GM12878 (cell line): Measurements from ENCODE around the gene ZNF552. TPM values are rescaled to one million over a fixed set of nuclear protein-coding genes. Genes with fewer than 3 reads are reported as not detected.

Experiments
- BMI1 ChIP-seq: fragments of 450-650 bp; IDR thresholded peaks from 2 replicates; pipeline ENCODE4 v1.6.1; 2016; ENCODE audit warnings: mild to moderate bottlenecking, moderate library complexity, borderline replicate concordance
- CBX3 ChIP-seq: fragments of 200-600 bp; sonication (generic); IDR thresholded peaks from 2 replicates; pipeline ENCODE4 v1.6.1; 2016; ENCODE audit warnings: low read depth, borderline replicate concordance
- CBX5 ChIP-seq: sonication (generic); IDR thresholded peaks from 2 replicates; pipeline ENCODE4 v1.6.1; 2016; ENCODE audit warnings: low read depth, moderate library complexity, mild to moderate bottlenecking, inconsistent platforms
- CHD1 ChIP-seq: IDR thresholded peaks from 2 replicates; pipeline ENCODE4 v1.6.1; 2012; ENCODE audit warnings: low read depth, low read length, improper control_type of control experiment
- GATAD2B ChIP-seq: fragments of 450-650 bp; conservative IDR thresholded peaks from 2 replicates; pipeline ENCODE4 v1.6.1; 2017; ENCODE audit warnings: low read depth, mild to moderate bottlenecking, moderate library complexity
- JUND ChIP-seq: IDR thresholded peaks from 2 replicates; pipeline ENCODE4 v1.6.1; 2012; ENCODE audit warnings: low read depth, mild to moderate bottlenecking, low read length, improper control_type of control experiment, moderate library complexity
- KLF5 ChIP-seq: fragments of 450-650 bp; IDR thresholded peaks from 2 replicates; pipeline ENCODE4 v1.6.1; 2014; ENCODE audit warnings: mild to moderate bottlenecking; ENCODE audit not compliant: partially characterized antibody
- POLR2AphosphoS2 ChIP-seq: IDR thresholded peaks from 2 replicates; pipeline ENCODE4 v1.6.1; 2011; ENCODE audit warnings: low read depth, mild to moderate bottlenecking, low read length, improper control_type of control experiment, moderate library complexity
- POLR2AphosphoS5 ChIP-seq: IDR thresholded peaks from 2 replicates; pipeline ENCODE4 v1.6.1; 2011; ENCODE audit warnings: mild to moderate bottlenecking, low read length, inconsistent platforms
- RELA ChIP-seq: fragments of 450-650 bp; IDR thresholded peaks from 2 replicates; pipeline ENCODE4 v1.8.0; 2014; ENCODE audit warnings: borderline replicate concordance; ENCODE audit not compliant: partially characterized antibody
- SKIL ChIP-seq: fragments of 450-650 bp; IDR thresholded peaks from 2 replicates; pipeline ENCODE4 v1.6.1; 2017; ENCODE audit warnings: mild to moderate bottlenecking, low read depth, inconsistent platforms; ENCODE audit not compliant: poor library complexity, severe bottlenecking
- SUZ12 ChIP-seq: fragments of 200-600 bp; sonication (generic); IDR thresholded peaks from one replicate; pipeline ENCODE4 v1.6.1; 2018; ENCODE audit warnings: antibody characterized with exemption, mild to moderate bottlenecking; ENCODE audit not compliant: unreplicated experiment
- TCF12 ChIP-seq: IDR thresholded peaks from 2 replicates; pipeline ENCODE4 v1.6.1; 2011; ENCODE audit warnings: low read depth, mild to moderate bottlenecking, low read length
- ZBTB4 ChIP-seq: fragments of 450-650 bp; formaldehyde crosslinking; IDR thresholded peaks from 2 replicates; pipeline ENCODE4 v1.4.0; 2022; ENCODE audit warnings: mild to moderate bottlenecking, moderate library complexity
- ZNF217 ChIP-seq: fragments of 450-650 bp; IDR thresholded peaks from 2 replicates; pipeline ENCODE4 v1.6.1; 2017; ENCODE audit warnings: antibody characterized with exemption, mild to moderate bottlenecking
- ZNF274 ChIP-seq: IDR thresholded peaks from one replicate; pipeline ENCODE4 v1.8.0; 2011; ENCODE audit not compliant: insufficient read length, insufficient read depth
- ZNF384 ChIP-seq: IDR thresholded peaks from 2 replicates; pipeline ENCODE4 v1.6.1; 2012; ENCODE audit warnings: low read depth, mild to moderate bottlenecking, low read length, improper control_type of control experiment, borderline replicate concordance
- ZZZ3 ChIP-seq: IDR thresholded peaks from 2 replicates; pipeline ENCODE4 v1.6.1; 2011; ENCODE audit warnings: low read depth; ENCODE audit not compliant: control insufficient read depth, insufficient read length
- polyA plus RNA-seq, 11 experiments: library from polyadenylated mRNA; depleted of rRNA in 4 of 11; unstranded in 6 of 11; stranded (reverse) in 5 of 11; fragments of >200 nt; fragmentation: Nextera tagmentation in 4 of 11; fragmentation: Illumina TruSeq in 1 of 11; extraction: Ambion mirVana in 4 of 11; extraction: Trizol in 1 of 11; gene quantifications; 1 replicate in 1 of 11; 2 replicates in 10 of 11; pipeline versions ENCODE4 v1.2.1 to v1.2.3, GENCODE V29; 2011 to 2016; ENCODE audit warnings: inconsistent platforms in 2 of 11, missing spikeins in 2 of 11, low read depth in 1 of 11
- total RNA-seq, 4 experiments: library from RNA; depleted of rRNA in 3 of 4; stranded (reverse); fragments of >200 nt in 3 of 4; fragmentation: Illumina TruSeq in 1 of 4; extraction: Trizol in 1 of 4; gene quantifications; 2 replicates each; pipeline versions ENCODE4 v1.2.1 to v1.2.3, GENCODE V29; 2013 to 2021
- TF ChIP-seq, protein P1 (sequence below): fragments of 450-650 bp; IDR thresholded peaks from 2 replicates; pipeline ENCODE4 v1.6.1; 2016; ENCODE audit warnings: mild to moderate bottlenecking
- TF ChIP-seq, protein P2 (sequence below), 3 experiments: IDR thresholded peaks in 2 of 3; conservative IDR thresholded peaks in 1 of 3; 2 replicates each; pipeline ENCODE4 v1.5.1; 2011; ENCODE audit warnings: low read depth in 3 of 3, low read length in 3 of 3, mild to moderate bottlenecking in 3 of 3, control low read depth in 2 of 3, moderate library complexity in 2 of 3, inconsistent platforms in 1 of 3, mixed read lengths in 1 of 3; ENCODE audit not compliant: control insufficient read depth in 2 of 3, insufficient read depth in 1 of 3; ENCODE audit errors: extremely low read depth in 1 of 3

The ZNF552 gene
- total and polyA plus RNA-seq, 10 of the 15 experiments (the other 5 are each of a cell fraction or from before 2014, with no cell fraction given) = 3.6 to 13.3 (median 8.0) TPM

DNA sequence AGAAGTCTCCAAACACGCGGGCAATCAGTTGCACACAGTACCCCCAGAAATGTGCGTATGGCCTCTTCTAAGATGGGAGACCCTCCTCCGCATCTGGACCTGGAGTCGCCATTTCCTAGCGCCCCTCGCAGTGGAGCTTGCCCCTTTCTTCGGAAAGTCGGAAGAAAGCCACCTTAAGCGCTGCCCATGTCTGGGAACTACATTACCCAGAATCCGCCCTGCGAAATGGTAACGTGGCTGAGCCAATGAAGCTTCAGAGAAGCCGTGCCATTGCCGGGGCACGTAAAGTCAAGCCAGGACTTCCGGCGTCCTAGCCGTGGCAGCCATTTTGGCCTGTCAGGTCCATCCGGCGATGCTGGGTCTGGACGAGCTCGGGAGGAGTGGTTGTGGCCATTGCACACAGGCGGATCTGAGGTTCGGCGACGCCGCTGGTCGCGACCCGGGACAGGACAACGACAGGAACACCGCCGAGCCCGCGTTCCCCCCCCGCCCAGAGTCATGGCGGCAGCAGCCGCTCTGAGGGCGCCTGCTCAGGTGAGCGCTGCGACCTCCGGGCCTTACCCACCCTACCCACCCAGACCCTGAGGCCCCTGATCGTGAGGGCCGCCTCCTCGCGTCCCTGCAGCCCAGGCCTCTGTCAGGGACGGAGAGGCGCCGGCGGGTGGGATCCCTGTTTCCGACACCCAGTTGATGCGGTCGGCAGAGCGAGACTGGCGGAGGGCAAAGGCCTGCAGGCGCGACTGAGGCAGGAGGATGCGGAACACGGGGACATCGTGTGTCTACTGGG lies 45.2 kb downstream of the ZNF552 start, which contains the start of gene ZNF586 (continued):
- TF ChIP-seq SKIL = no peak
- TF ChIP-seq SUZ12 = no peak
- TF ChIP-seq TCF12 = no peak
- no peak; the same call in 1 of the 2 replicates for TF ChIP-seq ZNF384
- peak; percentile 73; the same call in 1 of the 2 replicates for TF ChIP-seq POLR2AphosphoS2
- no peak for TF ChIP-seq CBX3
- peak; percentile 90 for TF ChIP-seq POLR2AphosphoS5
- no peak for TF ChIP-seq BMI1
- TF ChIP-seq JUND = no peak
- no peak for TF ChIP-seq ZNF274
- TF ChIP-seq ZZZ3 = no peak
- TF ChIP-seq CBX5 = no peak
- TF ChIP-seq, protein P1, sequence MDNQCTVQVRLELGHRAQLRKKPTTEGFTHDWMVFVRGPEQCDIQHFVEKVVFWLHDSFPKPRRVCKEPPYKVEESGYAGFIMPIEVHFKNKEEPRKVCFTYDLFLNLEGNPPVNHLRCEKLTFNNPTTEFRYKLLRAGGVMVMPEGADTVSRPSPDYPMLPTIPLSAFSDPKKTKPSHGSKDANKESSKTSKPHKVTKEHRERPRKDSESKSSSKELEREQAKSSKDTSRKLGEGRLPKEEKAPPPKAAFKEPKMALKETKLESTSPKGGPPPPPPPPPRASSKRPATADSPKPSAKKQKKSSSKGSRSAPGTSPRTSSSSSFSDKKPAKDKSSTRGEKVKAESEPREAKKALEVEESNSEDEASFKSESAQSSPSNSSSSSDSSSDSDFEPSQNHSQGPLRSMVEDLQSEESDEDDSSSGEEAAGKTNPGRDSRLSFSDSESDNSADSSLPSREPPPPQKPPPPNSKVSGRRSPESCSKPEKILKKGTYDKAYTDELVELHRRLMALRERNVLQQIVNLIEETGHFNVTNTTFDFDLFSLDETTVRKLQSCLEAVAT = peak; percentile 51; the same call in 1 of the 2 replicates
- no peak for TF ChIP-seq CHD1
- peak; percentile 30 for TF ChIP-seq RELA
- no peak for TF ChIP-seq ZNF217
- peak; percentile 32 for TF ChIP-seq KLF5
- no peak for TF ChIP-seq ZBTB4
- TF ChIP-seq GATAD2B = no peak
- TF ChIP-seq, protein P2, sequence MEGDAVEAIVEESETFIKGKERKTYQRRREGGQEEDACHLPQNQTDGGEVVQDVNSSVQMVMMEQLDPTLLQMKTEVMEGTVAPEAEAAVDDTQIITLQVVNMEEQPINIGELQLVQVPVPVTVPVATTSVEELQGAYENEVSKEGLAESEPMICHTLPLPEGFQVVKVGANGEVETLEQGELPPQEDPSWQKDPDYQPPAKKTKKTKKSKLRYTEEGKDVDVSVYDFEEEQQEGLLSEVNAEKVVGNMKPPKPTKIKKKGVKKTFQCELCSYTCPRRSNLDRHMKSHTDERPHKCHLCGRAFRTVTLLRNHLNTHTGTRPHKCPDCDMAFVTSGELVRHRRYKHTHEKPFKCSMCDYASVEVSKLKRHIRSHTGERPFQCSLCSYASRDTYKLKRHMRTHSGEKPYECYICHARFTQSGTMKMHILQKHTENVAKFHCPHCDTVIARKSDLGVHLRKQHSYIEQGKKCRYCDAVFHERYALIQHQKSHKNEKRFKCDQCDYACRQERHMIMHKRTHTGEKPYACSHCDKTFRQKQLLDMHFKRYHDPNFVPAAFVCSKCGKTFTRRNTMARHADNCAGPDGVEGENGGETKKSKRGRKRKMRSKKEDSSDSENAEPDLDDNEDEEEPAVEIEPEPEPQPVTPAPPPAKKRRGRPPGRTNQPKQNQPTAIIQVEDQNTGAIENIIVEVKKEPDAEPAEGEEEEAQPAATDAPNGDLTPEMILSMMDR (IDR thresholded peaks at IDR 0.05 in 2 of 3, conservative IDR thresholded peaks at IDR 0.05 in 1 of 3; ENCODE audit: control insufficient read depth in 2 of 3, extremely low read depth in 1 of 3, insufficient read depth in 1 of 3, low read depth in 3 of 3, low read length in 3 of 3) = no peak
